Loucy (cell line): ENCODE data around the gene CDC23.
"Not testable (repeated sequence)": the region's sequence is repeated elsewhere in the genome, so short reads cannot be mapped to it uniquely, and the experiment has no call there.

Experiments used
- EZH2phosphoT487 ChIP-seq: fragments of 200-600 bp; IDR thresholded peaks from 2 replicates; pipeline ENCODE4 v1.6.1; 2018; ENCODE audit warnings: antibody characterized with exemption, mild to moderate bottlenecking, moderate library complexity, borderline replicate concordance
- TF ChIP-seq, protein P1 (sequence below): fragments of 200-600 bp; sonication (generic); conservative IDR thresholded peaks from 2 replicates; pipeline ENCODE4 v1.5.1; 2014; ENCODE audit warnings: mild to moderate bottlenecking, antibody characterized with exemption, low read length

DNA sequence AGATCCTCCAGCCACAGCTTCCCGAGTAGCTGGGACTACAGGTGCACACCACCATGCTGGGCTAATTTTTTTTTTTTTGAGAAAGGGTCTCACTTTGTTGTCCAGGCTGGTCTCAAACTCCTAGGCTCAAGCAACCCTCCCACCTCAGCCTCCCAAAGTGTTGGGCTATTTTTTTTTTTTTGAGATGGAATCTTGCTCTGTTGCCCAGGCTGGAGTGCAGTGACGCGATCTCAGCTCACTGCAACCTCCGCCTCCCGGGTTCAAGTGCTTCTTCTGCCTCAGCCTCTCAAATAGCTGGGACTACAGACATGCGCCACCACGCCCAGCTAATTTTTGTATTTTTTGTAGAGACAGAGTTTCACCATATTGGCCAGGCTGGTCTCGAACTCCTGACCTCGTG, 57.1 kb downstream of the CDC23 start:
- TF ChIP-seq, protein P1, sequence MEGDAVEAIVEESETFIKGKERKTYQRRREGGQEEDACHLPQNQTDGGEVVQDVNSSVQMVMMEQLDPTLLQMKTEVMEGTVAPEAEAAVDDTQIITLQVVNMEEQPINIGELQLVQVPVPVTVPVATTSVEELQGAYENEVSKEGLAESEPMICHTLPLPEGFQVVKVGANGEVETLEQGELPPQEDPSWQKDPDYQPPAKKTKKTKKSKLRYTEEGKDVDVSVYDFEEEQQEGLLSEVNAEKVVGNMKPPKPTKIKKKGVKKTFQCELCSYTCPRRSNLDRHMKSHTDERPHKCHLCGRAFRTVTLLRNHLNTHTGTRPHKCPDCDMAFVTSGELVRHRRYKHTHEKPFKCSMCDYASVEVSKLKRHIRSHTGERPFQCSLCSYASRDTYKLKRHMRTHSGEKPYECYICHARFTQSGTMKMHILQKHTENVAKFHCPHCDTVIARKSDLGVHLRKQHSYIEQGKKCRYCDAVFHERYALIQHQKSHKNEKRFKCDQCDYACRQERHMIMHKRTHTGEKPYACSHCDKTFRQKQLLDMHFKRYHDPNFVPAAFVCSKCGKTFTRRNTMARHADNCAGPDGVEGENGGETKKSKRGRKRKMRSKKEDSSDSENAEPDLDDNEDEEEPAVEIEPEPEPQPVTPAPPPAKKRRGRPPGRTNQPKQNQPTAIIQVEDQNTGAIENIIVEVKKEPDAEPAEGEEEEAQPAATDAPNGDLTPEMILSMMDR = not testable (repeated sequence)
- TF ChIP-seq EZH2phosphoT487 = not testable (repeated sequence)
